BE2C (cell line): ENCODE data around the gene EPHA6. TPM values are rescaled to one million over a fixed set of nuclear protein-coding genes. Genes with fewer than 3 reads are reported as not detected.

Experiments
- DNase-seq: peaks from one replicate; pipeline ENCODE4 v3.0.0-alpha.2; 2020
- H3K27me3 ChIP-seq: fragments of 250-450 bp; sonication (Bioruptor Pico); 2 replicates; pipeline ENCODE4 v1.5.1; 2020; ENCODE audit warnings: mild to moderate bottlenecking
- H3K36me3 ChIP-seq: fragments of 250-450 bp; sonication (Bioruptor Pico); 2 replicates; pipeline ENCODE4 v1.5.1; 2020; ENCODE audit warnings: mild to moderate bottlenecking
- H3K4me1 ChIP-seq: fragments of 250-450 bp; sonication (Bioruptor Pico); 2 replicates; pipeline ENCODE4 v1.5.1; 2020
- H3K4me3 ChIP-seq: 2 replicates; pipeline ENCODE4 v1.5.1; 2011; ENCODE audit warnings: low read depth, low read length
- H3K9me3 ChIP-seq: fragments of 250-450 bp; sonication (Bioruptor Pico); 2 replicates; pipeline ENCODE4 v1.5.1; 2020
- CTCF ChIP-seq: IDR thresholded peaks from 2 replicates; pipeline ENCODE4 v1.5.1; 2012; ENCODE audit warnings: mild to moderate bottlenecking, low read depth, low read length
- polyA plus RNA-seq: library from polyadenylated mRNA; unstranded; fragments of >200 nt; gene quantifications from one replicate; pipeline ENCODE4 v1.2.1, GENCODE V29; 2012; ENCODE audit warnings: low read depth, missing spikeins; ENCODE audit not compliant: insufficient read length, insufficient read depth

EPHA6 gene
- polyA plus RNA-seq: 0.63 TPM

GRCh38 chr3:96813820-96814650, at the start of gene EPHA6:
Gene EPHA6, plus strand, starts transcription at chr3:96814594.
- Histone ChIP-seq H3K36me3 (no peaks in the 10 kb centered on the region), H3K4me3 (peak within 1 kb of the TSS; percentile 76), H3K4me1 (peaks cover 4% of the 10 kb centered on the region; the same call in 1 of the 2 replicates), H3K9me3 (no peaks in the 10 kb centered on the region), H3K27me3 (peaks cover 3% of the 10 kb centered on the region; the same call in 1 of the 2 replicates)
- DNase-seq: peak; percentile 80
- no peak; the same call in 1 of the 2 replicates for TF ChIP-seq CTCF

- H3K9me3 ChIP-seq: no peaks in the 10 kb centered on the region
- H3K4me1 ChIP-seq: no peaks in the 10 kb centered on the region
Observed at GRCh38 chr3:96776818-96777217, 37.6 kb upstream of the EPHA6 start.

GRCh38 chr3:96779810-96780209, 34.6 kb upstream of the EPHA6 start:
- peak; percentile 19 for DNase-seq
- Histone ChIP-seq H3K4me1 (no peaks in the 10 kb centered on the region), H3K27me3 (no peaks in the 10 kb centered on the region), H3K36me3 (no peaks in the 10 kb centered on the region), H3K9me3 (no peaks in the 10 kb centered on the region), H3K4me3 (no peak overlapping the region)
- TF ChIP-seq CTCF: peak; percentile 44; the same call in 1 of the 2 replicates

More at GRCh38 chr3:96776818-96777217, 37.6 kb upstream of the EPHA6 start:
- no peaks in the 10 kb centered on the region for H3K36me3 ChIP-seq
- DNase-seq: no peak
- no peak for TF ChIP-seq CTCF
- H3K27me3 ChIP-seq: no peaks in the 10 kb centered on the region
- no peak overlapping the region for H3K4me3 ChIP-seq

GRCh38 chr3:96796101-96796500, 18.3 kb upstream of the EPHA6 start:
- no peaks in the 10 kb centered on the region for H3K36me3 ChIP-seq
- DNase-seq: no peak
- no peak for TF ChIP-seq CTCF
- no peaks in the 10 kb centered on the region for H3K4me1 ChIP-seq
- no peak overlapping the region for H3K4me3 ChIP-seq
- H3K27me3 ChIP-seq: no peaks in the 10 kb centered on the region
- no peaks in the 10 kb centered on the region for H3K9me3 ChIP-seq

GRCh38 chr3:96803870-96804269, 10.5 kb upstream of the EPHA6 start:
- no peak for DNase-seq

More at GRCh38 chr3:96803870-96804269, 10.5 kb upstream of the EPHA6 start:
- no peak for TF ChIP-seq CTCF
- Histone ChIP-seq H3K4me1 (no peaks in the 10 kb centered on the region), H3K36me3 (no peaks in the 10 kb centered on the region), H3K9me3 (no peaks in the 10 kb centered on the region), H3K27me3 (no peaks in the 10 kb centered on the region), H3K4me3 (no peak overlapping the region)
